ENCODE data around the gene CA11.

DNA sequence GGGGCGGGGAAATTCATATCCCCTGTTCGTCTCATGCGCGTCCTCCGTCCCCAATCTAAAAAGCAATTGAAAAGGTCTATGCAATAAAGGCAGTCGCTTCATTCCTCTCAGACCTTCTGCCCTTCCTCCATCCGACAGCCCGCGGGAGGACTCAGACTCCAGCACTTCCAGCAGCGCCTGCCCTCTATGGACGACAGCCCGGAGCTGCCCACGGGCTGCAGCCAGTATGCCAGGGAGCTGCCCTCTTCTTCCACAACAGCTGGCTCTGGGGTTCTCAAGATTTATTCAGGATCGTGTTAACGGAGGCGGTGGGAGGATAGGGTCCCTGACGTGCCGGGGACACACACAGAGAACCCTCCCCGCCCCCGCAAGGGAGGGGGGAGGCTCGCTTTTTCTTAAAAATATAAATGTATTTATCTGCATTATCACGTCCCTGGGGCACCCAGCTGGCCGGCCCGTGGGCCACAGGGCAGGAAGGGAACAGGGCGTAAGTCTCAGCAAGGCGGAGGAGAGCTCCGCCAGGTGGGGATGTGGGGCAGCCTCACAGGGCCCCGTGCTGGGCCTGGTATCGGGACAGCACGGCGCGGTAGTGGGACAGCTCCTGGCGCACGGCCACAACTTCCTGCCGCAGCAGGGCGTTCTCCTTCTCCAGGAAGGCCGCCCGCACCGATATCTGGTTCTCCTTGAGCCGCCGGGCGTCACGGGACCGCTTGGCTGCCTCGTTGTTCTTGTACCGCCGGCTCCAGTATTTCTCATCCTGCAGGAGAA, 15.5 kb downstream of the CA11 start:
- TF ChIP-seq CTCF (IDR thresholded peaks at IDR 0.05), result peak in 2 of 4 experiments; percentile 14 to 24
- no peak for TF ChIP-seq POLR2A (IDR thresholded peaks at IDR 0.05)
